Ovary (tissue), 3 donors: ENCODE measurements around the gene ACTBL2.
"Not testable (repeated sequence)": the region's sequence is repeated elsewhere in the genome, so short reads cannot be mapped to it uniquely, and the experiment has no call there.

Experiments
- CTCF ChIP-seq, 3 donors: fragments of 450-650 bp in 2 of 3; fragments of 200-600 bp in 1 of 3; IDR thresholded peaks; one replicate each; pipeline versions ENCODE4 v1.5.1 to v1.8.0; 2016 to 2022; ENCODE audit warnings: antibody characterized with exemption in 3 of 3, mild to moderate bottlenecking in 1 of 3
- EP300 ChIP-seq: sonication (generic); formaldehyde crosslinking; IDR thresholded peaks from one replicate; pipeline ENCODE4 v1.6.1; 2017; ENCODE audit warnings: antibody characterized with exemption
- POLR2A ChIP-seq: fragments of 450-650 bp; IDR thresholded peaks from one replicate; pipeline ENCODE4 v1.6.1; 2017; ENCODE audit warnings: antibody characterized with exemption, mild to moderate bottlenecking, moderate library complexity
- donor health status: DM: no; HTN: no; CAD: no.

- TF ChIP-seq CTCF (IDR thresholded peaks at IDR 0.05); POLR2A; EP300: not testable (repeated sequence)
These were observed 35.8 kb upstream of the ACTBL2 start for GRCh38 chr5:57518415-57518814.
